ENCODE data around the gene NOP14.

The NOP14 gene

DNA sequence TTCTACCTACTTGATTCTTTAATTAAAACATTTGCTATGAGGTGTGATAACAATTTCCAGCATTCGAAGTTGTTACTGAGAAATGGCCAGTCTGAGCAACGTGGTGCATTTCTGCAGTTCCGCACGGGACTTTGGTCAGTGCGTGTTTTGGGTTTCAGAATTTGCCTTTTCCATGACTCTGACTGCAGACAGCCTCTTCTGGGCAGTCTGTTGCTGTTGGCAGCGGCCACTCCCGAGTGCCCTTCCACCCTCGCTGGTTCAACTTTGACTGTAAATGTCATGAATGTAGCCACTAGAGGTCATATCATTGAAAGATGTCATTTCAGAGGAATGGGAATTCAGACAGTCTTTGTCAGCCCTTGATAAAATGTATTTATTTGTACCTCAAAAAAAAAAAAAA is 53.6 kb downstream of the NOP14 start:
- DNase-seq, result no peak

DNA sequence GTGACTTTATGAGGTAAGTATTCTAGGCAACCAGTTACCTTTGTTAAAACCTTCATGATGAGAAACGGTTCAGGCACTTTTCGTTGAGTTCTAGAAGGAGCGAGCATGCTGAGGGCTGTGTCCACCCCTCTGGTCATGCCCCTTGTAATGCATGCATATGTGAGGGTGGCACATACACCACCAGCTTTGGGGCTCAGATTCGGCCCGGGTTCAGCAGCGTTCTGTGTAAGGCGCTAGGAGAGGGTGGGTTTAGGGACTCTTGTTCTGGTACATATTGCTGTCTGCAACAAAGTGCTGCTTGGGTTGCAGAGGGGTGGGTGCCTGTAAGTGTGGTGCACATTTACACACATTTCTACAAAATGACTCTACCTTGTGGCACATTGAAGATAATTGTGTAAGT is 54.5 kb downstream of the NOP14 start:
- no peak for DNase-seq

DNA sequence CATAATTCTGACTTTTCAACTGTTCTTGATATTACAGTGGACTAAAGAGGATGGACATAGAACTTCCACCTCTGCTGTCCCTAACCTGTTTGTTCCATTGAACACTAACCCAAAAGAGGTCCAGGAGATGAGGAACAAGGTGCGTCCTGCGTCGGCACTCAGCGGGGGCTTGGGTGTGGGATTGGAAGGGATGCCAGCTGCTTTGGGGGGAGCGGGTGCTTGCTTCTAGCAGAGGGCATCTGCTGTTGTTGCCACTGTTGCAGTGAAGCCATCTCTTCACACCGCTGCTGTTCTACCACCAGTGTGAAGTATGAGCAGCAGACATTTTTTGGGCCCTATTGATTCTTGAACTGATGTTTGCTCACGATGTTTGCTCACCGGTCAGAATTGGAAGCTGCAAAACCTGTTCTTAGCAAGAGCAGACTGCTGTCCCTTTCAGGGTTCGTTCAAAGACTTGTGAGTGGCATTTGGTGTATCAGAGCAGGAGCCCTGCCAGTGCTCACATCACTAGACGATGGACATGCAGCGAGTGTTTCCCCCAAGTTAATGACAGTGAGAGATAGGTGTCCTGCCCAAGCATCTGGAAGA is 55.4 kb downstream of the NOP14 start:
- DNase-seq, result peak in 2 of 3 experiments; percentile 50 to 86

DNA sequence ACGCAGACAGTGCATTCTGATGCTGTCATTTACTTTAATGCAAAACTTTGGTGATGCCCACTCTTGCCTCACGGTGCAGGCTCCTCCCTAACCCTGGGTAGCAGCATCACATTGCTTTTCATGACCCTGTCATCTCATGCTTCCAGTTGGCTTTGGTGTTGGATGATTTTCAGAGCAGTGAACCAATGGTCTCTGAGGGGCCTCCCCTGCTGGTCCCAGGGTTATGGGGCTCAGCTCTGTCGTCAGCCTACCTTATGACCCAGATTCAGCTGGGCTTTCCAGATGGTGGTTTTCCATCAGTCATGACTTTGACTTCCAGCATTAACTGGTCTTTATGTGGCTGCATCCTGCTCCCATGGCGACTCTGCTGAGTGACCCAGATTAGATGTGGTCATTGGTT is 56.0 kb downstream of the NOP14 start:
- peak in 1 of 3 experiments; percentile 35 for DNase-seq

DNA sequence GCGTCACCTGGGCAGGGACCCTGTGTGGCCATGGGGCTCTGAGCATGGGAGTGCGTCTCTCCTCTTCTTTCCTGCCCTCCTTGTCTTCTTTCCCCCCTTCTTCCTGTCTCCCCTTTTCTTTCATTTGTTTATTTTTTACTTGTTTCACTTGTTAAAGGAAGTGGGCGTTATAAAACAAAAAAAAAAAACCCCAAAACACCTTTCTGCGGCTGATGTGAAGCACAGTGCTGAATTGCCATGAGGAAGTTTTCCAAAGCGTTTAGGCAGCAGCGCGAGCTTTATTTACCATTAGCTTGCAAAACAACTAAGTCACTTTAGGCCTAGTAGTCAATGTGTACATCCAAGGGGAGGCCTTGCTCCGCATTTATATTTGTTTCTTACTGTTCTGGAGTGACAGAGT is 57.0 kb downstream of the NOP14 start:
- no peak for DNase-seq

DNA sequence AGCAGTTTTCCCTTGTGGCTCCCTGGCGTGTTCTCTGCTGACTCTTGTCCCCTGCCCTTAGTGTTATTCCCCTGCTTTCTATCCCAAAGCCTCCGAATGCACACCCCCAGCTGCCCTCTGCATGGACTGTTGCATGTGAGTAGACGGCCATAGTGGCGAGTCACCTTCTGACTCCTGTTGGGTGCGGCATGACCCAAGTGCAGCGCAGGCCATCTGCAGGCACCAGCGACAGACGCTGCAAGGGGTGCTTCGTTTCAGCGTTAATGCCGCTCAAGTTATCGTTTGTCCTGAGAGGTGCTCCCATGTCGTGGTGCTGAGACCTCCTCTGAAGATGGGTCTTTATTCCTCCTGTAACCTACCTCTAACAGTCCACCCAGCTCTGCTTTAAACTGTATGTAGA is 57.7 kb downstream of the NOP14 start:
- DNase-seq, result no peak

DNA sequence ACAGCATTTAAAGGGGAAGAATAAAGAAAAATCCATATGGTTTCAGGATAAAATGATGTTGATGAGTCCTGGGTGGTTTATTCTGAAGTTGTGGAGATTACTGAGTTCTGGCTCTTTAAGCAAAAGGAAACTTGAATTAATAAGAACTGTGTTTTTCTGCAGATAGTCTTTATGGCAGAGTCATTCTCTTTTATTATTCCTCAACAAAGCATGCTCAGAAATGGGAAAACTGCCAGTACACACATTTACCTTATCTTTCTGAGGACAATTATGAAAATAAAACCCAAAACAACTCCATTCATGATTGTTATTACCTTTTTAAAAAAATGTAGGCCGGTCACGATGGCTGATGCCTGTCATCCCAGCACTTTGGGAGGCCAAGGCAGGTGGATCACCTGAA is 61.1 kb downstream of the NOP14 start:
- no peak for DNase-seq

DNA sequence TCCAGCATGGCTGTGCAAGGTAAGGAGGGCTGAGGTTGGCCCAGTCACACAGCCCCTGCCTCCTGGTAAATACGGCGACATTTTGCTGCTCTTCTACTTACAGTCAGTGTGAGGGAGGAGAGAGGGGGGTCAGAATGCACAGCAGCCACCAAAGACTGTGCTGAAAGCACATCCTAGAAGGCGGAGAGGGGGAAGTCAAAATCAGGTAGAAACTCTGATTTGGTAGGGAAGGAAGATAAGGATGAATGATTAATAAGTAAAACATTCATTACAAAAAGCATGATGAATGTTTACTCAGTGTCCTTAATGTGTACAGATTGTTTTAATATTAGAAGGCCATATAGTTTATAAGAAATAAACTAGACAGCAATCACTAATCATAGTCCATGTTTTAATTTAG is 62.0 kb downstream of the NOP14 start:
- no peak for DNase-seq

DNA sequence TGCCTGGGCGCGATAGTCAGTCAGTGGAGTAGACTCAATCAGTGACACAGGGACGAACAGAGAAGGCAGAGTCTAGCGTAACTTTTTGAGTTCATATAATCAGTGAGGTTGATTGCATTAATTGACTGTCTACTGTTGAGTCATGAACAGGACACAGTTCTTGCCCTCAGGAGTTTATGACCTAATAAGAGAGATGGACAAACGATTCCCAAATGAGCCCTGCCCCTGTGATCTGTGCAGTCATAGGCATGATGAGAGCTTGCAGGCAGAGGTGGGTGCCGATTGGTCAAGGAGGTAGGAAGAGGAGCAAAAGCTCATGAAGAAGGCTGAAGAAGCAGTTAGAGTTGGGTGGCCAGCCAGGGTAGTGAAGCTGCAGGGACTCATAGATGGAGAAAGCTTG is 62.5 kb downstream of the NOP14 start:
- no peak for DNase-seq

DNA sequence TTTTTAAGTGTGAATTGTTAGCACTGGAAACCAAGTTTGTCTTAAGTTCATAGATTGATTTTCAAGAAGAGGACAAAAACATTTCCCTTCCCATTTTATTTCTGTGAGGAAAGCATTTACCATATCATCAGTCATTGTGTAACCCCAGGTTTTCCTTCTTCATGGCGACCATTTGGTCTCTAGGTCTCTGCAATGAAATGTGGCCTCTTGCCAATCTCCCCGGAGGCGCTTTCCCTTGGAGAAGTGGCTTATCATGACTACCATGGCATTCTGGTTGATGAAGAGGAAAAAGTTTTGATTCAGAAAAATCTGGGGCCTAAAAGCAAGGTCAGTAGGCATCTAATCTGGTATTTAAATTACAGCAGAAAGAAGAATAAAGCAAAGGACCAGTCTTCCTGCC is 65.2 kb downstream of the NOP14 start:
- no peak for DNase-seq

DNA sequence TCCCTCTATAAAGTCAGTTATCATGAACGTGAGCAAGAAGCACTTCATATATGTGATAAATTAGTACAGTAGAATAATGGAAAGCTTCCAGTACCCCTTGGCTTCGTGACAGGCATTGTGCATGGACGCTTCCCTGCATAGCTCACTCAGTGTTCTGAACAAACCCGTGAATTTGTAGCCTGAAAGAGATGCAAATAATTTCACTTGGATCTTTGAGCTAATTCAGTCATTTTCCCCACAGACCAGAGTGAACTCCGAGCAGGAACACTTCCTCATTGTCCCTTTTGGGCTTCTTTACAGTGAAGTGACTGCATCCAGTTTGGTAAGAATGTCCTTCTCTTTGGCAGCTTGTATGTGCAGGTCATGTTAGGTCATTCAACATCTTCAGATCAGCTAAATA is 69.4 kb downstream of the NOP14 start:
- no peak for DNase-seq

DNA sequence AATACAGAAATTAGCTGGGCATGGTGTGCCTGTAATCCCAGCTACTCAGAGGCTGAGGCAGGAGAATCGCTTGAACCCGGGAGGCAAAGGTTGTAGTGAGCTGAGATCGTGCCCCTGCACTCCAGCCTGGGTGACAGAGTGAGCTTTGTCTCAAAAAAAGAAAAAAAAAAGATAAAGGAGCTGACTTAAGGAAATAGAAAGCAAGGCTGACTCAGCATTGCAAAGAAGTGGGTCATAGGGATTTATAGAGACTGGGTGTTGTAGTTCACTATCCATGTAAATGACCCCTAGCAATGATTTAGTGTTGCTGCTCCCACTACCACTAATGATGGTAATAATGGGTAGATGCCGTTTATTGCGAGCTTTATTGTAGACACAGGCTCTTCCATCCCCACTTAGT is 71.9 kb downstream of the NOP14 start:
- no peak for DNase-seq

DNA sequence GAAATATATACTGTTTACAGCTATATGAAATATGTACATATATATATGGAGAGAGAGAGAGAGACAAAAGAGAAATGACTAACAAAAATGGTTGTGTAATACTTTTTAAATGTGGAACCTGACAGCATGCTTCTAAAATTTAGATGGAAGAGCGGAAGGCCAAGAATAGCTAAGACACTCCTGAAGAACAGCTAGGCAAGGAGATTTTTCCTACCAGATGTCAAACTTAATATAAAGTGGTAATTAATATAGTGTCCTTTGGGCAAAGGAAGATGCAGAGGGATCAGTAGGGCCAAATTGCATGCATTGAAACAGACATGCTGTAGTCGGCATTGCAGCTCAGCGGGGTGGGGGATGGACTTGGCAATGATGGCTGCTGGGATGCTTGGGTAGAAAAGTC is 74.3 kb downstream of the NOP14 start:
- no peak for DNase-seq
